Gastroesophageal sphincter (tissue), 4 donors: ENCODE results near the gene CAPN5. TPM values are rescaled to one million over a fixed set of nuclear protein-coding genes. Genes with fewer than 3 reads are reported as not detected.

Experiments used
- ATAC-seq: fragments of 150-250 bp; one replicate; pipeline ENCODE4 v1.9.1; 2016; ENCODE audit warnings: mild to moderate bottlenecking, moderate library complexity
- H3K27ac ChIP-seq, 4 donors: fragments of 200-600 bp; sonication (generic) in 3 of 4; 1 replicate in 3 of 4; 2 replicates in 1 of 4; pipeline ENCODE4 v1.5.1; 2016 to 2019
- H3K27me3 ChIP-seq: fragments of 200-600 bp; sonication (generic); one replicate; pipeline ENCODE4 v1.5.1; 2019
- H3K36me3 ChIP-seq, 2 donors: fragments of 200-600 bp; sonication (generic); one replicate each; pipeline ENCODE4 v1.5.1; 2019; ENCODE audit warnings: control low read depth in 1 of 2
- H3K4me1 ChIP-seq, 3 donors: fragments of 200-600 bp; sonication (generic); 1 replicate in 2 of 3; 2 replicates in 1 of 3; pipeline ENCODE4 v1.5.1; 2016 to 2019; ENCODE audit warnings: control low read depth in 2 of 3
- H3K4me3 ChIP-seq, 2 donors: fragments of 200-600 bp; sonication (generic); one replicate each; pipeline ENCODE4 v1.5.1; 2019; ENCODE audit warnings: mild to moderate bottlenecking in 1 of 2, moderate library complexity in 1 of 2
- H3K9me3 ChIP-seq, 3 donors: fragments of 200-600 bp; sonication (generic); one replicate each; pipeline ENCODE4 v1.5.1; 2017 to 2019; ENCODE audit warnings: control low read depth in 2 of 3
- EP300 ChIP-seq: sonication (generic); formaldehyde crosslinking; IDR thresholded peaks from one replicate; pipeline ENCODE4 v1.6.1; 2017; ENCODE audit warnings: antibody characterized with exemption, mild to moderate bottlenecking
- POLR2A ChIP-seq, 2 donors: fragments of 450-650 bp; IDR thresholded peaks; one replicate each; pipeline ENCODE4 v1.6.1; 2017; ENCODE audit warnings: antibody characterized with exemption in 2 of 2, mild to moderate bottlenecking in 2 of 2, moderate library complexity in 1 of 2
- POLR2AphosphoS5 ChIP-seq: sonication (generic); formaldehyde crosslinking; IDR thresholded peaks from one replicate; pipeline ENCODE4 v1.6.1; 2017; ENCODE audit warnings: antibody characterized with exemption
- WGBS, 2 donors: methylation state at CpG; one replicate each; pipeline ENCODE4 v1.1.5; 2018; ENCODE audit warnings: low coverage in 1 of 2; 5-methylcytosine and 5-hydroxymethylcytosine counted together
- total RNA-seq, 4 donors: library from RNA; depleted of rRNA; stranded (reverse); fragments of >200 nt; gene quantifications; one replicate each; pipeline ENCODE4 v1.1.0, GENCODE V29; 2016
- TF ChIP-seq, protein P1 (sequence below), 4 experiments: fragments of 200-600 bp in 2 of 4; fragments of 450-650 bp in 2 of 4; sonication (generic) in 1 of 4; IDR thresholded peaks; one replicate each; pipeline ENCODE4 v1.5.1; 2017 to 2019; ENCODE audit warnings: antibody characterized with exemption in 4 of 4, mild to moderate bottlenecking in 2 of 4, moderate library complexity in 2 of 4

CAPN5 gene
- total RNA-seq, 4 donors from 2014 or later: 4.1 to 9.4 (median 7.7) TPM

- peaks cover 0 to 76% of the 10 kb centered on the region in 2 donors for H3K36me3 ChIP-seq
- no peak for ATAC-seq
- no peaks in the 10 kb centered on the region for H3K27me3 ChIP-seq
- WGBS, 2 donors: 88% methylated on average over 8 of the region's 17 CpGs; no CpG with 5 or more reads in 1 of the 2 donors
- H3K27ac ChIP-seq: no peak overlapping the region
- TF ChIP-seq EP300: no peak
- no peak for TF ChIP-seq POLR2AphosphoS5
- no peak for TF ChIP-seq POLR2A (IDR thresholded peaks at IDR 0.05)
- TF ChIP-seq, protein P1, sequence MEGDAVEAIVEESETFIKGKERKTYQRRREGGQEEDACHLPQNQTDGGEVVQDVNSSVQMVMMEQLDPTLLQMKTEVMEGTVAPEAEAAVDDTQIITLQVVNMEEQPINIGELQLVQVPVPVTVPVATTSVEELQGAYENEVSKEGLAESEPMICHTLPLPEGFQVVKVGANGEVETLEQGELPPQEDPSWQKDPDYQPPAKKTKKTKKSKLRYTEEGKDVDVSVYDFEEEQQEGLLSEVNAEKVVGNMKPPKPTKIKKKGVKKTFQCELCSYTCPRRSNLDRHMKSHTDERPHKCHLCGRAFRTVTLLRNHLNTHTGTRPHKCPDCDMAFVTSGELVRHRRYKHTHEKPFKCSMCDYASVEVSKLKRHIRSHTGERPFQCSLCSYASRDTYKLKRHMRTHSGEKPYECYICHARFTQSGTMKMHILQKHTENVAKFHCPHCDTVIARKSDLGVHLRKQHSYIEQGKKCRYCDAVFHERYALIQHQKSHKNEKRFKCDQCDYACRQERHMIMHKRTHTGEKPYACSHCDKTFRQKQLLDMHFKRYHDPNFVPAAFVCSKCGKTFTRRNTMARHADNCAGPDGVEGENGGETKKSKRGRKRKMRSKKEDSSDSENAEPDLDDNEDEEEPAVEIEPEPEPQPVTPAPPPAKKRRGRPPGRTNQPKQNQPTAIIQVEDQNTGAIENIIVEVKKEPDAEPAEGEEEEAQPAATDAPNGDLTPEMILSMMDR (IDR thresholded peaks at IDR 0.05): no peak
- H3K4me3 ChIP-seq: no peak overlapping the region
- peaks cover 0 to 3% (median 0%) of the 10 kb centered on the region in 3 donors for H3K4me1 ChIP-seq
- no peaks in the 10 kb centered on the region for H3K9me3 ChIP-seq
Observed at GRCh38 chr11:77118086-77118485, 51.3 kb downstream of the CAPN5 start.

DNA sequence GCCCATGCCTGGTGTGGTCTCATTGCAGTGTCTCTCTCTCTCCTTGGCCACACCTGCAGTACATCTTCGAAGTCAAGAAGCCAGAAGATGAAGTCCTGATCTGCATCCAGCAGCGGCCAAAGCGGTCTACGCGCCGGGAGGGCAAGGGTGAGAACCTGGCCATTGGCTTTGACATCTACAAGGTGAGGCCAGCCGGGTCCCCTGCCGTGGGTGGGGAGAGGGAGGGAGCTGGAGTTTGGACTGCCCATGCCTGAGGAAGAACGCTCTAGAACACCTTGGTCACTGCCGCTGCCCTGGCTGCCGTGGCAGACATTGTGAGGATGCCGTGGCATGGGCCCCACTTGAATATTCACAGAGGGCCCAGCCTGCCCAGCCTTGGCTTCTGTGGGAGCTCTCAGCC lies 52.2 kb downstream of the CAPN5 start:
- Histone ChIP-seq H3K4me3 (no peak overlapping the region), H3K9me3 (no peaks in the 10 kb centered on the region), H3K27me3 (no peaks in the 10 kb centered on the region), H3K4me1 (no peaks in the 10 kb centered on the region), H3K27ac (no peak overlapping the region), H3K36me3 (peaks cover 0 to 85% of the 10 kb centered on the region in 2 donors)
- no peak for ATAC-seq
- TF ChIP-seq POLR2A (IDR thresholded peaks at IDR 0.05) (no peak), POLR2AphosphoS5 (no peak), EP300 (no peak)
- TF ChIP-seq, protein P1 (IDR thresholded peaks at IDR 0.05): no peak
- WGBS, 2 donors: 100% methylated on average over 3 of the region's 12 CpGs; no CpG with 5 or more reads in 1 of the 2 donors

DNA sequence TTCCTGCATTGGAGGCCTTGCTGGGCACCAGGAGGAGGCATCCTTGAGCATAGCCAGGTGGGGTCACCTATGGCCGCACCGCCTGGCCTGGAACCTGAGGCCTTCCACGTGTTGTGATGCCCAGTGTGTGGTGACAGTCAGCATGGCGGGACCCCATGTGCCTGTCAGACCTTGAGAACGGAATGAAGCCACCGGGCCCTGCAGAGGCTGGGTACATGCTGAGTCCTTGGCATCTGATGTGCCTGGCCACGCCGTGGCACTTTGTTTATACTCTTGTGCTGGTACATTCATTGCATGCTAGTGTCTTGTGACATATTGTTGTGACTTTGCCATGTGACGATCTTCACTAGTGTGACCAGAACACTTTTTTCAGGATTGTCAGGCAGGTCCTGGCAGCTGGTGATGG lies 52.8 kb downstream of the CAPN5 start:
- Histone ChIP-seq H3K4me1 (no peaks in the 10 kb centered on the region), H3K4me3 (no peak overlapping the region), H3K27me3 (no peaks in the 10 kb centered on the region), H3K36me3 (peaks cover 0 to 81% of the 10 kb centered on the region in 2 donors), H3K27ac (no peak overlapping the region), H3K9me3 (no peaks in the 10 kb centered on the region)
- WGBS, 2 donors: 94 to 100% methylated on average over 1 to 3 of the region's 9 CpGs
- TF ChIP-seq EP300 (no peak), POLR2AphosphoS5 (no peak), POLR2A (IDR thresholded peaks at IDR 0.05) (no peak)
- TF ChIP-seq, protein P1 (IDR thresholded peaks at IDR 0.05): no peak
- no peak for ATAC-seq

- Histone ChIP-seq H3K4me1 (no peaks in the 10 kb centered on the region), H3K4me3 (no peak overlapping the region), H3K9me3 (no peaks in the 10 kb centered on the region), H3K27ac (no peak overlapping the region), H3K27me3 (no peaks in the 10 kb centered on the region), H3K36me3 (peaks cover 0 to 75% of the 10 kb centered on the region in 2 donors)
- TF ChIP-seq, protein P1 (IDR thresholded peaks at IDR 0.05): no peak
- TF ChIP-seq POLR2A (IDR thresholded peaks at IDR 0.05) (no peak), POLR2AphosphoS5 (no peak), EP300 (no peak)
- WGBS, 2 donors: 89 to 94% methylated on average over 10 to 16 of the region's 19 CpGs
- no peak for ATAC-seq
Observed at GRCh38 chr11:77120571-77120970, 53.8 kb downstream of the CAPN5 start.

DNA sequence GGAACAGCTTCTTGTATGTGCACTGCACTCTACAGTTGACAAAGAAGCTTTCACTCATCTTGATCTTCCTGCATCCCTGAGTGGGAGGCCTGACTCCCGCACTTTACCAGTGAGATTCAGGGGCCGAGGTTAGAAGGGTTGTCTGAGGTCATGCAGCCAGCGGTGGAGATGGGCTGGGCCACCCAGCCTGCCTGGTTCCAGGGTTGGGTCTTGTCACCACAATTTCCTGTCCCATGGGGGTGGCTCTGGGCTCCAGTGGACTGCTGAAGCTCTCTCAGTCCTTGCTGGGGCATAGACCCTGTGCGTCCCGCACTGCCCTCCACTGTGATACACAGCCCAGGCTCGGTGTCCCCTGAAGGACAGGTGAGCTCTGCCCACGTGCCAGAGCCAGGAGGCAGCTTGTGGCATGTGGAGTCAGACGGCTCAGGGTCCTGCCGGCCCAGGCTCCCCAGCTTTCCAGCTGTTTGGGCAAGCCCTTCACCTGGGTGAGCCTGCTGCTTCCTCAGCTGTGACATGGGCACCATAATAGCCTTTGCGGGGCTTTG lies 54.4 kb downstream of the CAPN5 start:
- Histone ChIP-seq H3K27me3 (no peaks in the 10 kb centered on the region), H3K27ac (no peak overlapping the region), H3K4me3 (no peak overlapping the region), H3K9me3 (no peaks in the 10 kb centered on the region), H3K36me3 (peaks cover 0 to 70% of the 10 kb centered on the region in 2 donors), H3K4me1 (no peaks in the 10 kb centered on the region)
- no peak for ATAC-seq
- no peak for TF ChIP-seq POLR2A (IDR thresholded peaks at IDR 0.05)
- TF ChIP-seq, protein P1 (IDR thresholded peaks at IDR 0.05): no peak
- no peak for TF ChIP-seq EP300
- no CpG with 5 or more reads among the region's 10 CpGs for WGBS, 2 donors
